ENCODE results near the gene LAT.

LAT gene

GRCh38 chr16:28989363-28989762 lies 4.5 kb downstream of the LAT start:
- no peaks in the 10 kb centered on the region for H3K27me3 ChIP-seq (ENCODE audit: insufficient read depth, low read length, poor library complexity)
- H3K79me2 ChIP-seq (ENCODE audit: control insufficient read depth, insufficient read depth, low read length), result no peaks in the 10 kb centered on the region
- no peak overlapping the region for H3K4me3 ChIP-seq (ENCODE audit: low read length)
- no peak overlapping the region for H3K4me2 ChIP-seq (ENCODE audit: low read length)
- H3K27ac ChIP-seq (ENCODE audit: low read depth, low read length), result no peak overlapping the region
- no peak overlapping the region for H2BK15ac ChIP-seq (replicated peaks; ENCODE audit: low read depth)
- H4K5ac ChIP-seq (ENCODE audit: low read length), result no peak overlapping the region
- no peak overlapping the region for H3K56ac ChIP-seq (ENCODE audit: low read length)
- DNase-seq, result no peak
- no peaks in the 10 kb centered on the region for H3K36me3 ChIP-seq (ENCODE audit: control insufficient read depth, insufficient read depth, low read length)
- H3K79me1 ChIP-seq (ENCODE audit: low read length), result no peaks in the 10 kb centered on the region
- no peak overlapping the region for H2BK120ac ChIP-seq (ENCODE audit: low read depth, low read length)
- no peak overlapping the region for H3K18ac ChIP-seq (ENCODE audit: low read length)
- H3K4me1 ChIP-seq (ENCODE audit: control insufficient read depth, low read depth, low read length), result no peaks in the 10 kb centered on the region
- no CpG with 5 or more reads among the region's 14 CpGs for WGBS (ENCODE audit: extremely low coverage, insufficient coverage, low lambda C conversion rate)
- no peak overlapping the region for H3K4ac ChIP-seq (ENCODE audit: low read depth, low read length)
- H3K23ac ChIP-seq (ENCODE audit: low read length), result no peak overlapping the region
- no peak overlapping the region for H2BK5ac ChIP-seq (ENCODE audit: low read length)
- no peak overlapping the region for H2AK5ac ChIP-seq (ENCODE audit: low read length)
- no peak overlapping the region for H3K9ac ChIP-seq (ENCODE audit: low read length)
- H4K8ac ChIP-seq (ENCODE audit: low read depth, low read length), result no peak overlapping the region

DNA sequence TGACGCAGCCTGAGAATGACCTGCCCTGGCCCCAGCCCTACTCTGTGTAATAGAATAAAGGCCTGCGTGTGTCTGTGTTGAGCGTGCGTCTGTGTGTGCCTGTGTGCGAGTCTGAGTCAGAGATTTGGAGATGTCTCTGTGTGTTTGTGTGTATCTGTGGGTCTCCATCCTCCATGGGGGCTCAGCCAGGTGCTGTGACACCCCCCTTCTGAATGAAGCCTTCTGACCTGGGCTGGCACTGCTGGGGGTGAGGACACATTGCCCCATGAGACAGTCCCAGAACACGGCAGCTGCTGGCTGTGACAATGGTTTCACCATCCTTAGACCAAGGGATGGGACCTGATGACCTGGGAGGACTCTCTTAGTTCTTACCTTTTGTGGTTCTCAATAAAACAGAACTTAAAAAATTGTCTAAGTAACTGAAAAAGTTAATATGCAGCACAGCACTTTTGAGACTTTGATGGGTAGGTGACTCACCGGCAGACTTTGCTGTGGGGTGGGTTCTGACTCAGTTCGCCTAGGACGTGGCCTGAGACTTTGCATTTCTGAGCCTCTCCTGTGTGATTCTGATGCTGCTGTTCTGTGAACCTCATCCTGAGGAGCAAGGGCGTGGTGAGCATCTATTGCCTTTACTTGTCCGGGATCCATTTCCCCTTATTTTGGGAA lies 5.7 kb downstream of the LAT start:
- no peaks in the 10 kb centered on the region for H3K36me3 ChIP-seq (ENCODE audit: control insufficient read depth, insufficient read depth, low read length)
- no peak overlapping the region for H3K56ac ChIP-seq (ENCODE audit: low read length)
- no peaks in the 10 kb centered on the region for H3K27me3 ChIP-seq (ENCODE audit: insufficient read depth, low read length, poor library complexity)
- H3K18ac ChIP-seq (ENCODE audit: low read length), result no peak overlapping the region
- H2BK15ac ChIP-seq (replicated peaks; ENCODE audit: low read depth), result no peak overlapping the region
- H3K4me3 ChIP-seq (ENCODE audit: low read length), result no peak overlapping the region
- H3K4me1 ChIP-seq (ENCODE audit: control insufficient read depth, low read depth, low read length), result no peaks in the 10 kb centered on the region
- no peak overlapping the region for H4K5ac ChIP-seq (ENCODE audit: low read length)
- H3K79me1 ChIP-seq (ENCODE audit: low read length), result no peaks in the 10 kb centered on the region
- no peak overlapping the region for H3K23ac ChIP-seq (ENCODE audit: low read length)
- H3K9ac ChIP-seq (ENCODE audit: low read length), result no peak overlapping the region
- no peaks in the 10 kb centered on the region for H3K79me2 ChIP-seq (ENCODE audit: control insufficient read depth, insufficient read depth, low read length)
- no peak overlapping the region for H2BK5ac ChIP-seq (ENCODE audit: low read length)
- DNase-seq, result no peak
- no peak overlapping the region for H4K8ac ChIP-seq (ENCODE audit: low read depth, low read length)
- no peak overlapping the region for H3K4me2 ChIP-seq (ENCODE audit: low read length)
- no CpG with 5 or more reads among the region's 11 CpGs for WGBS (ENCODE audit: extremely low coverage, insufficient coverage, low lambda C conversion rate)
- no peak overlapping the region for H3K4ac ChIP-seq (ENCODE audit: low read depth, low read length)
- no peak overlapping the region for H3K27ac ChIP-seq (ENCODE audit: low read depth, low read length)
- no peak overlapping the region for H2AK5ac ChIP-seq (ENCODE audit: low read length)
- H2BK120ac ChIP-seq (ENCODE audit: low read depth, low read length), result no peak overlapping the region

DNA sequence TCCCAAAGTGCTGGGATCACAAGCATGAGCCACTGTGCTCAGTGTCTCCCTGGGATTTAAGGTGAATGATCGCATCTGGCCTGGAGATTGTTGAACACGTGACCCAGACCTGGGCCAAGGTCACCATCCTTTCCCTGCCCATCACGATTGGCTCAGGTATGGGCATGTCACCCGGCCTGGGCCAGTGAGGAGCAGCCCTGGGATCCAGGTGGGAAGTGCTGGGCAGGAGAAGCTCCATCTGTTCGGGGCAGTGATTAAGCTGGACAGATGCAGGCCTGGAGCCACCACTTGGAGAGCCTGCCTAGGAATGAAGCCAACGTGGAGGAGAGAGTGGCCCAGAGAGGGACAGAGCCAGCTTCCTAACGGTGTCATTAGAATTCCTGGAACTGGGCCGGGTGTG lies 6.8 kb downstream of the LAT start:
- Histone ChIP-seq H2BK15ac (replicated peaks; ENCODE audit: low read depth) (no peak overlapping the region), H3K9ac (ENCODE audit: low read length) (no peak overlapping the region), H3K23ac (ENCODE audit: low read length) (no peak overlapping the region), H3K79me2 (ENCODE audit: control insufficient read depth, insufficient read depth, low read length) (no peaks in the 10 kb centered on the region), H3K36me3 (ENCODE audit: control insufficient read depth, insufficient read depth, low read length) (no peaks in the 10 kb centered on the region), H3K27ac (ENCODE audit: low read depth, low read length) (no peak overlapping the region), H2BK120ac (ENCODE audit: low read depth, low read length) (no peak overlapping the region), H3K18ac (ENCODE audit: low read length) (no peak overlapping the region), H4K8ac (ENCODE audit: low read depth, low read length) (no peak overlapping the region), H3K4me3 (ENCODE audit: low read length) (no peak overlapping the region), H3K27me3 (ENCODE audit: insufficient read depth, low read length, poor library complexity) (no peaks in the 10 kb centered on the region), H3K4me2 (ENCODE audit: low read length) (no peak overlapping the region), H2BK5ac (ENCODE audit: low read length) (no peak overlapping the region), H2AK5ac (ENCODE audit: low read length) (no peak overlapping the region), H3K79me1 (ENCODE audit: low read length) (no peaks in the 10 kb centered on the region), H3K56ac (ENCODE audit: low read length) (no peak overlapping the region), H3K4me1 (ENCODE audit: control insufficient read depth, low read depth, low read length) (no peaks in the 10 kb centered on the region), H3K4ac (ENCODE audit: low read depth, low read length) (no peak overlapping the region), H4K5ac (ENCODE audit: low read length) (no peak overlapping the region)
- no peak for DNase-seq
- no CpG with 5 or more reads among the region's 8 CpGs for WGBS (ENCODE audit: extremely low coverage, insufficient coverage, low lambda C conversion rate)

DNA sequence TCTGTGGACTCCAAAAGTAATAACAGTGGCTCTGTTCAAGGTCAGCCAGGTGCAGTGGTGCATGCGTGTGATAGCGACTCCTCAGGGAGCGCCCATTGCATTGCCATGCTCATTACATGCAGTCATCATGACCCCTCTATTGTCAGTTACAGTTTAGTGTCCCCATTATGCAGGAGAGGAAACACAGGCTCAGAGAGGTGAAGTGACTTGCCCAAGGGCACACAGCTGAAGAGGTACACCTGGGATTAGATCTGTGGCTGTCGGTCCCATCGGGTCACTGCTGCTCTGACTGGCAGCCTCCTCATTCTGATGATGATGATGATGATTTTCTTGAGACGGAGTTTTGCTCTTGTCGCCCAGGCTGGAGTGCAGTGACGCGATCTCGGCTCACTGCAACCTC lies 7.6 kb downstream of the LAT start:
- Histone ChIP-seq H3K23ac (ENCODE audit: low read length) (no peak overlapping the region), H3K9ac (ENCODE audit: low read length) (no peak overlapping the region), H3K79me2 (ENCODE audit: control insufficient read depth, insufficient read depth, low read length) (no peaks in the 10 kb centered on the region)

GRCh38 chr16:28998837-28999236 lies 14.0 kb downstream of the LAT start:
- H3K56ac ChIP-seq (ENCODE audit: low read length), result no peak overlapping the region
- no peak overlapping the region for H3K18ac ChIP-seq (ENCODE audit: low read length)
- no peak overlapping the region for H4K8ac ChIP-seq (ENCODE audit: low read depth, low read length)
- no peak overlapping the region for H2BK15ac ChIP-seq (replicated peaks; ENCODE audit: low read depth)
- no peak overlapping the region for H2AK5ac ChIP-seq (ENCODE audit: low read length)
- H3K4me3 ChIP-seq (ENCODE audit: low read length), result no peak overlapping the region
- H2BK120ac ChIP-seq (ENCODE audit: low read depth, low read length), result no peak overlapping the region
- no peaks in the 10 kb centered on the region for H3K27me3 ChIP-seq (ENCODE audit: insufficient read depth, low read length, poor library complexity)
- H3K79me1 ChIP-seq (ENCODE audit: low read length), result no peaks in the 10 kb centered on the region
- DNase-seq, result no peak
- H3K27ac ChIP-seq (ENCODE audit: low read depth, low read length), result no peak overlapping the region
- no peak overlapping the region for H3K4me2 ChIP-seq (ENCODE audit: low read length)
- no peak overlapping the region for H3K23ac ChIP-seq (ENCODE audit: low read length)
- no peak overlapping the region for H3K9ac ChIP-seq (ENCODE audit: low read length)
- no CpG with 5 or more reads among the region's 3 CpGs for WGBS (ENCODE audit: extremely low coverage, insufficient coverage, low lambda C conversion rate)
- H3K4ac ChIP-seq (ENCODE audit: low read depth, low read length), result no peak overlapping the region
- no peak overlapping the region for H2BK5ac ChIP-seq (ENCODE audit: low read length)
- no peaks in the 10 kb centered on the region for H3K4me1 ChIP-seq (ENCODE audit: control insufficient read depth, low read depth, low read length)
- H3K36me3 ChIP-seq (ENCODE audit: control insufficient read depth, insufficient read depth, low read length), result no peaks in the 10 kb centered on the region
- H3K79me2 ChIP-seq (ENCODE audit: control insufficient read depth, insufficient read depth, low read length), result no peaks in the 10 kb centered on the region
- no peak overlapping the region for H4K5ac ChIP-seq (ENCODE audit: low read length)

More for the DNA sequence above, 7.6 kb downstream of the LAT start:
- no peak overlapping the region for H3K4me3 ChIP-seq (ENCODE audit: low read length)
- no peak overlapping the region for H2BK15ac ChIP-seq (replicated peaks; ENCODE audit: low read depth)
- no peak overlapping the region for H2BK120ac ChIP-seq (ENCODE audit: low read depth, low read length)
- whole genome bisulfite sequencing (ENCODE audit: extremely low coverage, insufficient coverage, low lambda C conversion rate), result no CpG with 5 or more reads among the region's 10 CpGs
- DNase-seq, result no peak
- no peak overlapping the region for H3K4ac ChIP-seq (ENCODE audit: low read depth, low read length)
- no peak overlapping the region for H2BK5ac ChIP-seq (ENCODE audit: low read length)
- no peaks in the 10 kb centered on the region for H3K79me1 ChIP-seq (ENCODE audit: low read length)
- H3K4me1 ChIP-seq (ENCODE audit: control insufficient read depth, low read depth, low read length), result no peaks in the 10 kb centered on the region
- no peaks in the 10 kb centered on the region for H3K27me3 ChIP-seq (ENCODE audit: insufficient read depth, low read length, poor library complexity)
- H3K56ac ChIP-seq (ENCODE audit: low read length), result no peak overlapping the region
- no peak overlapping the region for H3K18ac ChIP-seq (ENCODE audit: low read length)
- no peak overlapping the region for H3K4me2 ChIP-seq (ENCODE audit: low read length)
- no peak overlapping the region for H4K5ac ChIP-seq (ENCODE audit: low read length)
- H3K27ac ChIP-seq (ENCODE audit: low read depth, low read length), result no peak overlapping the region
- no peak overlapping the region for H4K8ac ChIP-seq (ENCODE audit: low read depth, low read length)
- no peak overlapping the region for H2AK5ac ChIP-seq (ENCODE audit: low read length)
- H3K36me3 ChIP-seq (ENCODE audit: control insufficient read depth, insufficient read depth, low read length), result no peaks in the 10 kb centered on the region

DNA sequence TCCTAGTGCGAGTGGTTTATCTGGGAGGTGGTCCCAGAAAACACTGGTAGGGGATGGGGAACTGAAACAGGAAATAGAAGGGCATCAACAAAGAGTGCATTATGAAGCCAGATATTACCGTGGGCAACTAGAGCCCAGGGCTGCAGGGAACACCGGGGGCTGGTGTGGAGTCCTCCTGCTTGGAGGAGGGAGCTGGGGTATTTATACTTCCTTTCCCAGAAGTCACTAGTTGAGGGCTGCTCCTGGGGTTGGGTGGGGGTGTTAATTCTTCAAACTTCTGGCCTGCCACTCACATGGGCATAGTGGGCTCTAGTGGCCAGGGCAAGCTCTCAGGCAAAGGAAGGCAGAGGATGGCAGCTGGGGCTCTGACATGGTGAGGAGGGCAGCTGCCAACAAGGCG lies 14.7 kb downstream of the LAT start:
- Histone ChIP-seq H3K4me3 (ENCODE audit: low read length) (no peak overlapping the region), H3K4me1 (ENCODE audit: control insufficient read depth, low read depth, low read length) (no peaks in the 10 kb centered on the region), H3K27me3 (ENCODE audit: insufficient read depth, low read length, poor library complexity) (no peaks in the 10 kb centered on the region), H3K4me2 (ENCODE audit: low read length) (no peak overlapping the region), H3K36me3 (ENCODE audit: control insufficient read depth, insufficient read depth, low read length) (no peaks in the 10 kb centered on the region), H4K8ac (ENCODE audit: low read depth, low read length) (no peak overlapping the region), H2BK5ac (ENCODE audit: low read length) (no peak overlapping the region), H3K9ac (ENCODE audit: low read length) (no peak overlapping the region), H3K23ac (ENCODE audit: low read length) (no peak overlapping the region), H3K56ac (ENCODE audit: low read length) (no peak overlapping the region), H3K79me2 (ENCODE audit: control insufficient read depth, insufficient read depth, low read length) (no peaks in the 10 kb centered on the region), H3K79me1 (ENCODE audit: low read length) (no peaks in the 10 kb centered on the region), H4K5ac (ENCODE audit: low read length) (no peak overlapping the region), H2AK5ac (ENCODE audit: low read length) (no peak overlapping the region), H2BK15ac (replicated peaks; ENCODE audit: low read depth) (no peak overlapping the region), H3K4ac (ENCODE audit: low read depth, low read length) (no peak overlapping the region), H2BK120ac (ENCODE audit: low read depth, low read length) (no peak overlapping the region), H3K27ac (ENCODE audit: low read depth, low read length) (no peak overlapping the region), H3K18ac (ENCODE audit: low read length) (no peak overlapping the region)
- DNase-seq, result no peak
- no CpG with 5 or more reads among the region's 4 CpGs for WGBS (ENCODE audit: extremely low coverage, insufficient coverage, low lambda C conversion rate)
